Measurements from ENCODE around the gene SERPING1.
"Not testable (repeated sequence)": the region's sequence is repeated elsewhere in the genome, so short reads cannot be mapped to it uniquely, and the experiment has no call there.

The SERPING1 gene

GRCh38 chr11:57638005-57638781 is 40.7 kb downstream of the SERPING1 start:
- DNase-seq (ENCODE audit: low spot score) = peak; percentile 42

GRCh38 chr11:57638811-57639320 is 41.4 kb downstream of the SERPING1 start:
- DNase-seq (ENCODE audit: low spot score) = no peak

GRCh38 chr11:57639321-57640067 is 42.0 kb downstream of the SERPING1 start:
- no peak for DNase-seq (ENCODE audit: low spot score)

- DNase-seq (ENCODE audit: low spot score) = no peak
Measured at GRCh38 chr11:57640068-57640800, 42.7 kb downstream of the SERPING1 start.

GRCh38 chr11:57641011-57641807 is 43.7 kb downstream of the SERPING1 start:
- peak; percentile 54 for DNase-seq (ENCODE audit: low spot score)

GRCh38 chr11:57643802-57644201 is 46.3 kb downstream of the SERPING1 start:
- DNase-seq (ENCODE audit: low spot score) = no peak

- peak; percentile 80 for DNase-seq (ENCODE audit: low spot score)
Measured at GRCh38 chr11:57644748-57645688, 47.5 kb downstream of the SERPING1 start.

GRCh38 chr11:57645689-57646085 is 48.2 kb downstream of the SERPING1 start:
- DNase-seq (ENCODE audit: low spot score) = no peak

- DNase-seq (ENCODE audit: low spot score) = no peak
Measured at GRCh38 chr11:57646194-57646798, 48.8 kb downstream of the SERPING1 start.

GRCh38 chr11:57646799-57647303 is 49.4 kb downstream of the SERPING1 start:
- no peak for DNase-seq (ENCODE audit: low spot score)

- DNase-seq (ENCODE audit: low spot score) = no peak
Measured at GRCh38 chr11:57647372-57647771, 49.9 kb downstream of the SERPING1 start.

GRCh38 chr11:57647960-57648800 is 50.7 kb downstream of the SERPING1 start:
- peak; percentile 31 for DNase-seq (ENCODE audit: low spot score)

- peak; percentile 19 for DNase-seq (ENCODE audit: low spot score)
Measured at GRCh38 chr11:57648801-57649735, 51.6 kb downstream of the SERPING1 start.

GRCh38 chr11:57649826-57650738 is 52.6 kb downstream of the SERPING1 start, which contains the start of gene YPEL4:
Gene YPEL4 (minus strand): TSS chr11:57649912. CDS start chr11:57647107, 2,805 bp downstream.
- peak; percentile 84 for DNase-seq (ENCODE audit: low spot score)

- DNase-seq (ENCODE audit: low spot score) = no peak
Measured at GRCh38 chr11:57650739-57651090, 53.2 kb downstream of the SERPING1 start.

- no peak for DNase-seq (ENCODE audit: low spot score)
Measured at GRCh38 chr11:57651408-57651807, 53.9 kb downstream of the SERPING1 start.

- DNase-seq (ENCODE audit: low spot score) = not testable (repeated sequence)
Measured at GRCh38 chr11:57652230-57652629, 54.7 kb downstream of the SERPING1 start.

Measured in pons (tissue), 1 donor.